ENCODE measurements around the gene PPP1R13L.

DNA sequence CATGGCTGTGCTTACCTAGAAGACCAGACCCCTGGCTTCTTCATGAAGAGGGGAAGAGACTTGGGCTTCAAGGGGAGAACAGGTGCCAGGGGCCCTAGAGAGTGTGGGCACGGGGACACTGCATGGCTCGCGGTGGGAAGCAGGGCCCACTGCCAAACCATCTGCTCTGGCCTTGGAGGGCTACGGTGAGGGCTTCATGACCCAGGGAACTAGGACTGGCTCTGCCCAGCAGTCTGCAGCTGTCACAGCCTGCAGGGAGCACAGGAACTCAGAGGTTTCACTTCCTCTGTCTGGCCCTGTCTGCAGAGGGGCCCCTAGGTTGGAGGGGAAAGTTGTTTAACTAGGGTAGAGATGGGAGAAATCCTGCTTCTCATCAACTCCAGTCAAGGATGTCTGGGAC, 14.5 kb upstream of the PPP1R13L start:
- TF ChIP-seq, protein P1, sequence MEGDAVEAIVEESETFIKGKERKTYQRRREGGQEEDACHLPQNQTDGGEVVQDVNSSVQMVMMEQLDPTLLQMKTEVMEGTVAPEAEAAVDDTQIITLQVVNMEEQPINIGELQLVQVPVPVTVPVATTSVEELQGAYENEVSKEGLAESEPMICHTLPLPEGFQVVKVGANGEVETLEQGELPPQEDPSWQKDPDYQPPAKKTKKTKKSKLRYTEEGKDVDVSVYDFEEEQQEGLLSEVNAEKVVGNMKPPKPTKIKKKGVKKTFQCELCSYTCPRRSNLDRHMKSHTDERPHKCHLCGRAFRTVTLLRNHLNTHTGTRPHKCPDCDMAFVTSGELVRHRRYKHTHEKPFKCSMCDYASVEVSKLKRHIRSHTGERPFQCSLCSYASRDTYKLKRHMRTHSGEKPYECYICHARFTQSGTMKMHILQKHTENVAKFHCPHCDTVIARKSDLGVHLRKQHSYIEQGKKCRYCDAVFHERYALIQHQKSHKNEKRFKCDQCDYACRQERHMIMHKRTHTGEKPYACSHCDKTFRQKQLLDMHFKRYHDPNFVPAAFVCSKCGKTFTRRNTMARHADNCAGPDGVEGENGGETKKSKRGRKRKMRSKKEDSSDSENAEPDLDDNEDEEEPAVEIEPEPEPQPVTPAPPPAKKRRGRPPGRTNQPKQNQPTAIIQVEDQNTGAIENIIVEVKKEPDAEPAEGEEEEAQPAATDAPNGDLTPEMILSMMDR (IDR thresholded peaks at IDR 0.05; ENCODE audit: control extremely low read depth in 1 of 3, insufficient read depth in 1 of 3, low read depth in 1 of 3, low read length in 3 of 3) = no peak
- TF ChIP-seq RBBP5 (IDR thresholded peaks at IDR 0.05; ENCODE audit: borderline replicate concordance, low read depth, low read length) (no peak), EP300 (IDR thresholded peaks at IDR 0.05; ENCODE audit: borderline replicate concordance in 1 of 2, low read depth in 2 of 2, low read length in 2 of 2) (no peak), POLR2A (IDR thresholded peaks at IDR 0.05; ENCODE audit: control extremely low read depth in 1 of 2, low read depth in 2 of 2, low read length in 2 of 2) (no peak), POLR2AphosphoS5 (IDR thresholded peaks at IDR 0.05; ENCODE audit: low read depth, low read length) (no peak), JUN (IDR thresholded peaks at IDR 0.05; ENCODE audit: low read depth, low read length) (no peak), SP1 (IDR thresholded peaks at IDR 0.05; ENCODE audit: low read depth, low read length) (no peak), SIN3A (conservative IDR thresholded peaks at IDR 0.05 in 1 of 2, IDR thresholded peaks at IDR 0.05 in 1 of 2; ENCODE audit: low read depth in 1 of 2, low read length in 2 of 2) (no peak), EZH2 (IDR thresholded peaks at IDR 0.05; ENCODE audit: low read depth, low read length, severe bottlenecking) (no peak)
